Aorta (tissue), 5 donors: ENCODE data around the gene TNPO2. TPM values are rescaled to one million over a fixed set of nuclear protein-coding genes. Genes with fewer than 3 reads are reported as not detected.
A peak's percentile ranks its signal among the peaks of the same experiment; 100 is the strongest.
"Not testable (repeated sequence)": the region's sequence is repeated elsewhere in the genome, so short reads cannot be mapped to it uniquely, and the experiment has no call there.

Experiments
- ATAC-seq: fragments of 200-7000 bp; cut with Tn5 transposase; one replicate; pipeline ENCODE4 v1.9.1; 2022; ENCODE audit warnings: moderate library complexity; ENCODE audit not compliant: low FRiP score
- DNase-seq, 2 donors: peaks; one replicate each; pipeline ENCODE4 v3.0.0-alpha.2; 2020
- H3K27ac ChIP-seq, 2 donors: one replicate each; pipeline ENCODE4 v1.5.1; 2013; ENCODE audit warnings: low read length in 2 of 2, mild to moderate bottlenecking in 2 of 2, moderate library complexity in 2 of 2, control low read depth in 1 of 2, inconsistent platforms in 1 of 2, low read depth in 1 of 2
- H3K27me3 ChIP-seq, 2 donors: one replicate each; pipeline ENCODE4 v1.6.1; 2013; ENCODE audit warnings: control low read depth in 1 of 2, low read length in 1 of 2, mild to moderate bottlenecking in 1 of 2, moderate library complexity in 1 of 2; ENCODE audit not compliant: insufficient read depth in 2 of 2, control insufficient read depth in 1 of 2
- H3K36me3 ChIP-seq, 2 donors: one replicate each; pipeline ENCODE4 v1.6.1; 2013; ENCODE audit warnings: control low read depth in 1 of 2, low read length in 1 of 2, mild to moderate bottlenecking in 1 of 2; ENCODE audit not compliant: insufficient read depth in 2 of 2, control insufficient read depth in 1 of 2
- H3K4me1 ChIP-seq, 2 donors: one replicate each; pipeline ENCODE4 v1.6.1; 2013; ENCODE audit warnings: low read length in 2 of 2, control low read depth in 1 of 2, mild to moderate bottlenecking in 1 of 2, moderate library complexity in 1 of 2; ENCODE audit not compliant: insufficient read depth in 2 of 2, control insufficient read depth in 1 of 2
- H3K4me3 ChIP-seq, 2 donors: one replicate each; pipeline ENCODE4 v1.5.1; 2013; ENCODE audit warnings: low read length in 2 of 2, control low read depth in 1 of 2, mild to moderate bottlenecking in 1 of 2
- H3K9me3 ChIP-seq: one replicate; pipeline ENCODE4 v1.6.1; 2013; ENCODE audit warnings: mild to moderate bottlenecking, low read length; ENCODE audit not compliant: control insufficient read depth
- WGBS, 2 donors: extraction: QIAGEN DNeasy Blood & Tissue Kit; methylation state at CpG; one replicate each; pipeline ENCODE4 v1.1.7; 2013; 5-methylcytosine and 5-hydroxymethylcytosine counted together
- intact Hi-C, 2 donors: fragments of 100-400 bp; cut with DNase I; formaldehyde crosslinking; loops; one replicate each; pipeline versions ENCODE4 v1.14.2 to v1.15.0; 2022
- polyA plus RNA-seq, 2 donors: library from polyadenylated mRNA; stranded (reverse); fragments of 200-250 nt; gene quantifications; one replicate each; pipeline ENCODE4 v1.2.3, GENCODE V29; 2013
- total RNA-seq, 2 donors: library from RNA; stranded (reverse); fragmentation: NEBNext Ultra II Directional; extraction: Animal tissue kit (Norgen Biotek cat#: 25700); gene quantifications; one replicate each; pipeline ENCODE4 v1.2.1, GENCODE V29; 2021
- donor health status: healthy with polysubstance abuse.
- donor health status: Bipolar disorder and iron deficiency.
- donor health status: DM: no; HTN: no; CAD: no.
- donor health status: DM: no; HTN: no; CAD: no.
- donor health status: DM: yes; HTN: yes; CAD: no.

Gene TNPO2
- total and polyA plus RNA-seq, 4 donors = 15.2 to 71.8 (median 50.0) TPM

GRCh38 chr19:12727745-12728433 is 4.2 kb upstream of the TNPO2 start:
- Histone ChIP-seq H3K9me3 (no peaks in the 10 kb centered on the region), H3K4me3 (no peak overlapping the region), H3K36me3 (no peaks in the 10 kb centered on the region), H3K27ac (no peak overlapping the region), H3K4me1 (peaks cover 0 to 2% of the 10 kb centered on the region in 2 donors), H3K27me3 (no peaks in the 10 kb centered on the region)
- intact Hi-C loops = no loop called here
- 96% methylated on average over 9 of the region's 9 CpGs for WGBS, 2 donors
- DNase-seq (no peak), ATAC-seq (no peak)

GRCh38 chr19:12726988-12727316 is 3.2 kb upstream of the TNPO2 start:
- intact Hi-C loops = no loop called here
- ATAC-seq (no peak), DNase-seq (no peak)
- 92 to 100% methylated on average over 2 of the region's 2 CpGs for WGBS, 2 donors
- H3K4me3 ChIP-seq = no peak overlapping the region
- H3K4me1 ChIP-seq = peaks cover 0 to 2% of the 10 kb centered on the region in 2 donors
- no peaks in the 10 kb centered on the region for H3K36me3 ChIP-seq
- H3K27me3 ChIP-seq = no peaks in the 10 kb centered on the region
- no peak overlapping the region for H3K27ac ChIP-seq
- H3K9me3 ChIP-seq = no peaks in the 10 kb centered on the region

- H3K27ac ChIP-seq, H3K4me1 ChIP-seq, DNase-seq, H3K36me3 ChIP-seq, H3K4me3 ChIP-seq, intact Hi-C loops, ATAC-seq, H3K9me3 ChIP-seq, H3K27me3 ChIP-seq: not testable (repeated sequence)
- 91 to 94% methylated on average over 10 of the region's 10 CpGs for WGBS, 2 donors
These were observed 1.9 kb upstream of the TNPO2 start for GRCh38 chr19:12725612-12726011.

DNA sequence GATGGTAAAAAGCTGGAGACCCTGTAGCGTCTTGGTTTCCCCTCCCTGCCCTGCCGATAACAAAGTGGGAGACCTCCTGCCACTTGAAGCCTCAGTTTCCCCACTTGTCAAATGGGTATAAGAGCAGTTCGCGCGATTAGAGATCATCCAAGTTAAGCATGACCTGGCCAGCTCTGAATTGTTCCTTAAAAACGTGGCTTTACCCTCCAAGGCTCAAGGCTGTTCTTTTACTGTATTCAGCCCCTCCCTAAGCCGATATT is 421 bp downstream of the TNPO2 start:
- intact Hi-C loops = loop anchor here (2.0 to 5.0 kb wide), 2 partner anchors 43 to 74 kb away; partner anchors contain the start of gene DHPS (in 1 of the 2)
- DNase-seq = no peak
- no peaks in the 10 kb centered on the region for H3K4me1 ChIP-seq
- peak overlapping the region; percentile 17 to 64 for H3K4me3 ChIP-seq
- H3K9me3 ChIP-seq = no peaks in the 10 kb centered on the region
- no peak for ATAC-seq
- no peaks in the 10 kb centered on the region for H3K27me3 ChIP-seq
- peak overlapping the region in 1 of 2 donors; percentile 70 for H3K27ac ChIP-seq
- peaks cover 0 to 2% of the 10 kb centered on the region in 2 donors for H3K36me3 ChIP-seq
- WGBS, 2 donors = 1 to 2% methylated on average over 7 of the region's 7 CpGs

DNA sequence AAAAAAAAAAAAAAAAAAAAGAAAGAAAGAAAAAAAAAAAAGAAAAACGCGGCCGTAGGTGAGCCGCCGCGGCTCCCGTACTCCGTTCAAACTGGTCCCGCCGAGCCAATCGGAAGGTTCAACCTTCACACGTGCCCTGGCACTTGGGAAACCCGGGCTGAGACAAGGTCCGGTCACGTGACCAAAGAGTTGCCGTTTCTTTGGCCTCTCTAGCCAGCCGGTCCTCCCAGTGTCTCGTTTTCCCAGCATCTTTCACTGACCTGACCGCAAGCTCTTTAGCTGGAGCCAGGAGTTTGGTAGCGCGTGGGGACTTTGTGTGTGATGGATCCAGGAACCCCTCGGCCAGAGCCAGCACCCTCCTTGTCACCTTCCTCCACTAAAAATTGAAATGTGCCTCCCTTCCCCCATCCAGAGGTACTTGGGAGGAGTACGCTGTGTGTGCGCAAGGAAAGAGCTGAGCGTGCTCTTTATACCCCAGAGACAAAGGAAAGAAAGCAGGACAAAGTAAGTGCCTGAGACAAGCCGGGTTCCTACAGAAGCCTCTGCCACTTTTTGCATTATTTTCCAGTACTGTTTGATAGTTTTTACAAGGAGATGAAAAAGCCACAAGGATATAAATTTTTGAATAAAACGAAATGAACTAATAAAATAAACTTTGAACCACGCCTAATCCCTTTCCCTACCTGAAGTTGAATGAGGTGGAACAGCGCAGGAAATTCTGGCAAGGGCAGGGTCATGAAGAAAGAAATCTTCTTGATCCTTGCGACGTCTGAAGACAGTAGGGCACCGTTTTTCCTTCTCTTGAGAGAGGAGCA is 959 bp downstream of the TNPO2 start:
- Histone ChIP-seq H3K27ac (peak overlapping the region; percentile 59 to 70), H3K4me3 (peak overlapping the region; percentile 68 to 97), H3K36me3 (peaks cover 0 to 2% of the 10 kb centered on the region in 2 donors), H3K9me3 (no peaks in the 10 kb centered on the region), H3K4me1 (no peaks in the 10 kb centered on the region), H3K27me3 (no peaks in the 10 kb centered on the region)
- WGBS, 2 donors = 1% methylated on average over 32 of the region's 32 CpGs
- DNase-seq (peak; percentile 98), ATAC-seq (peak; percentile 96)
- intact Hi-C loops = loop anchor here (2.0 to 5.0 kb wide), 2 partner anchors 42 to 75 kb away; partner anchors contain the start of gene DHPS (in 1 of the 2)

- Histone ChIP-seq H3K27me3 (no peaks in the 10 kb centered on the region), H3K27ac (peak overlapping the region; percentile 49 to 59), H3K36me3 (peaks cover 0 to 3% of the 10 kb centered on the region in 2 donors), H3K9me3 (no peaks in the 10 kb centered on the region), H3K4me3 (peak overlapping the region; percentile 68 to 97), H3K4me1 (no peaks in the 10 kb centered on the region)
- 1% methylated on average over 57 to 65 of the region's 65 CpGs for WGBS, 2 donors
- intact Hi-C loops = loop anchor here (2.0 to 5.0 kb wide), 2 partner anchors 41 to 75 kb away; partner anchors contain the start of gene DHPS (in 1 of the 2)
- DNase-seq (peak; percentile 82 to 90), ATAC-seq (peak; percentile 69)
These were observed 1.8 kb downstream of the TNPO2 start for GRCh38 chr19:12721656-12722565.

- no peaks in the 10 kb centered on the region for H3K27me3 ChIP-seq
- DNase-seq = peak in 1 of 2 donors; percentile 78
- H3K9me3 ChIP-seq = no peaks in the 10 kb centered on the region
- peak overlapping the region; percentile 68 to 97 for H3K4me3 ChIP-seq
- intact Hi-C loops = loop anchor here in 1 of 2 donors (5.0 kb wide), 1 partner anchor 76 kb away; no protein-coding TSS in a partner anchor
- H3K36me3 ChIP-seq = peaks cover 0 to 7% of the 10 kb centered on the region in 2 donors
- peak; percentile 50 for ATAC-seq
- peak overlapping the region; percentile 49 to 59 for H3K27ac ChIP-seq
- H3K4me1 ChIP-seq = no peaks in the 10 kb centered on the region
- WGBS, 2 donors = 2 to 4% methylated on average over 55 to 59 of the region's 59 CpGs
These were observed 2.7 kb downstream of the TNPO2 start for GRCh38 chr19:12720851-12721655.

- ATAC-seq (no peak), DNase-seq (no peak)
- Histone ChIP-seq H3K27me3 (no peaks in the 10 kb centered on the region), H3K4me3 (no peak overlapping the region), H3K27ac (no peak overlapping the region), H3K36me3 (peaks cover 0 to 7% of the 10 kb centered on the region in 2 donors), H3K9me3 (no peaks in the 10 kb centered on the region), H3K4me1 (no peaks in the 10 kb centered on the region)
- intact Hi-C loops = loop anchor here in 1 of 2 donors (5.0 kb wide), 1 partner anchor 77 kb away; no protein-coding TSS in a partner anchor
- 78 to 79% methylated on average over 10 of the region's 10 CpGs for WGBS, 2 donors
These were observed 3.4 kb downstream of the TNPO2 start for GRCh38 chr19:12720296-12720695.
